ENCODE measurements around the gene PCGF3. TPM values are rescaled to one million over a fixed set of nuclear protein-coding genes. Genes with fewer than 3 reads are reported as not detected.

Gene PCGF3
- total RNA-seq, 1 donor from 2014 or later = 88.1 TPM

GRCh38 chr4:712093-712492 lies 6.5 kb downstream of the PCGF3 start:
- peaks cover 21% of the 10 kb centered on the region for H3K4me1 Mint-ChIP-seq
- H3K27ac Mint-ChIP-seq = no peak overlapping the region
- H3K4me3 Mint-ChIP-seq = no peak overlapping the region
- no peaks in the 10 kb centered on the region for H3K27me3 Mint-ChIP-seq (ENCODE audit: low read depth)
- H3K9me3 Mint-ChIP-seq = no peaks in the 10 kb centered on the region
- DNase-seq (ENCODE audit: low spot score in 2 of 2, unreplicated experiment in 2 of 2) = no peak
- H3K36me3 Mint-ChIP-seq = peaks cover 28% of the 10 kb centered on the region
- no peak for TF ChIP-seq CTCF (IDR thresholded peaks at IDR 0.05; ENCODE audit: unreplicated experiment)

GRCh38 chr4:712916-713632 lies 7.4 kb downstream of the PCGF3 start:
- no peaks in the 10 kb centered on the region for H3K27me3 Mint-ChIP-seq (ENCODE audit: low read depth)
- TF ChIP-seq CTCF (IDR thresholded peaks at IDR 0.05; ENCODE audit: unreplicated experiment) = no peak
- no peak overlapping the region for H3K27ac Mint-ChIP-seq
- DNase-seq (ENCODE audit: low spot score in 2 of 2, unreplicated experiment in 2 of 2) = no peak
- no peaks in the 10 kb centered on the region for H3K9me3 Mint-ChIP-seq
- H3K4me3 Mint-ChIP-seq = no peak overlapping the region
- H3K36me3 Mint-ChIP-seq = peaks cover 28% of the 10 kb centered on the region
- H3K4me1 Mint-ChIP-seq = peaks cover 26% of the 10 kb centered on the region

GRCh38 chr4:714087-714486 lies 8.5 kb downstream of the PCGF3 start:
- no peak for DNase-seq (ENCODE audit: low spot score in 2 of 2, unreplicated experiment in 2 of 2)
- H3K36me3 Mint-ChIP-seq = peaks cover 23% of the 10 kb centered on the region
- no peak overlapping the region for H3K4me3 Mint-ChIP-seq
- H3K9me3 Mint-ChIP-seq = no peaks in the 10 kb centered on the region
- H3K27ac Mint-ChIP-seq = no peak overlapping the region
- no peak for TF ChIP-seq CTCF (IDR thresholded peaks at IDR 0.05; ENCODE audit: unreplicated experiment)
- H3K27me3 Mint-ChIP-seq (ENCODE audit: low read depth) = no peaks in the 10 kb centered on the region
- peaks cover 20% of the 10 kb centered on the region for H3K4me1 Mint-ChIP-seq

- TF ChIP-seq CTCF (IDR thresholded peaks at IDR 0.05; ENCODE audit: unreplicated experiment) = no peak
- Mint-ChIP-seq H3K27me3 (ENCODE audit: low read depth) (no peaks in the 10 kb centered on the region), H3K9me3 (no peaks in the 10 kb centered on the region), H3K4me1 (peaks cover 31% of the 10 kb centered on the region), H3K4me3 (no peak overlapping the region), H3K36me3 (peaks cover 17% of the 10 kb centered on the region), H3K27ac (peak overlapping the region; percentile 9)
- no peak for DNase-seq (ENCODE audit: low spot score in 2 of 2, unreplicated experiment in 2 of 2)
These were observed 12.1 kb downstream of the PCGF3 start for GRCh38 chr4:717601-718320.

- H3K36me3 Mint-ChIP-seq = peaks cover 24% of the 10 kb centered on the region
- TF ChIP-seq CTCF (IDR thresholded peaks at IDR 0.05; ENCODE audit: unreplicated experiment) = no peak
- H3K9me3 Mint-ChIP-seq = no peaks in the 10 kb centered on the region
- no peak for DNase-seq (ENCODE audit: low spot score in 2 of 2, unreplicated experiment in 2 of 2)
- H3K27ac Mint-ChIP-seq = no peak overlapping the region
- H3K4me1 Mint-ChIP-seq = peaks cover 31% of the 10 kb centered on the region
- H3K27me3 Mint-ChIP-seq (ENCODE audit: low read depth) = no peaks in the 10 kb centered on the region
- H3K4me3 Mint-ChIP-seq = no peak overlapping the region
These were observed 12.8 kb downstream of the PCGF3 start for GRCh38 chr4:718460-718859.
